ENCODE data around the gene KLF13. TPM values are rescaled to one million over a fixed set of nuclear protein-coding genes. Genes with fewer than 3 reads are reported as not detected.
A peak's percentile ranks its signal among the peaks of the same experiment; 100 is the strongest.

The KLF13 gene
- total RNA-seq, 1 experiment from 2014 or later = 60.1 TPM

- no peak overlapping the region for H3K9ac ChIP-seq (ENCODE audit: low read length)
- BruUV-seq (replicated peaks) = no TSS peak
- intact Hi-C loops (cut with micrococcal nuclease) = loop anchor here (10.0 kb wide), 1 partner anchor 123 kb away; no protein-coding TSS in a partner anchor
These were observed 35.3 kb downstream of the KLF13 start for GRCh38 chr15:31361764-31362515.

More at GRCh38 chr15:31361764-31362515, 35.3 kb downstream of the KLF13 start:
- Histone ChIP-seq H3K27me3 (ENCODE audit: insufficient read depth, low read length) (no peaks in the 10 kb centered on the region), H3K4me3 (replicated peaks in 1 of 2; ENCODE audit: low read depth in 1 of 2, low read length in 2 of 2) (no peak overlapping the region), H3K9me3 (ENCODE audit: control insufficient read depth in 1 of 2, insufficient read depth in 1 of 2, low read depth in 1 of 2, low read length in 2 of 2) (no peaks in the 10 kb centered on the region), H3K9me2 (ENCODE audit: insufficient read depth) (no peaks in the 10 kb centered on the region), H3K4me2 (ENCODE audit: low read length) (no peak overlapping the region), H3K27ac (ENCODE audit: low read depth, low read length) (no peak overlapping the region; the same call in 1 of the 2 replicates), H4K20me1 (ENCODE audit: insufficient read depth) (no peaks in the 10 kb centered on the region; the same call in 1 of the 2 replicates), H2AFZ (ENCODE audit: low read depth, low read length, poor library complexity, severe bottlenecking) (no peak overlapping the region), H3K79me2 (ENCODE audit: insufficient read depth, low read length) (peaks cover 45% of the 10 kb centered on the region), H3K4me1 (ENCODE audit: control insufficient read depth in 1 of 2, insufficient read depth in 2 of 2, low read length in 2 of 2) (peaks cover 3 to 5% of the 10 kb centered on the region in 2 experiments; a peak in 2 of 4 replicates), H3K36me3 (ENCODE audit: control insufficient read depth in 1 of 2, insufficient read depth in 2 of 2, low read length in 2 of 2) (no peaks in the 10 kb centered on the region)
- POLR2A ChIA-PET = no interaction called here
- TF ChIP-seq EGR1 (IDR thresholded peaks at IDR 0.05; ENCODE audit: low read depth) (no peak), SP1 (IDR thresholded peaks at IDR 0.05; ENCODE audit: low read depth) (no peak), CBX3 (IDR thresholded peaks at IDR 0.05; ENCODE audit: low read depth) (no peak), JUND (IDR thresholded peaks at IDR 0.05) (no peak), ZNF274 (IDR thresholded peaks at IDR 0.05; ENCODE audit: low read depth, low read length) (no peak), SIN3A (IDR thresholded peaks at IDR 0.05; ENCODE audit: low read depth) (no peak), ELF1 (IDR thresholded peaks at IDR 0.05; ENCODE audit: borderline replicate concordance, low read depth) (no peak), ATF3 (IDR thresholded peaks at IDR 0.05) (no peak), REST (IDR thresholded peaks at IDR 0.05; ENCODE audit: low read depth) (no peak), EZH2phosphoT487 (IDR thresholded peaks at IDR 0.05; ENCODE audit: borderline replicate concordance) (no peak), SRF (IDR thresholded peaks at IDR 0.05; ENCODE audit: low read depth) (no peak), ZFX (IDR thresholded peaks at IDR 0.05) (no peak), CTCF (IDR thresholded peaks at IDR 0.05 in 2 of 3, conservative IDR thresholded peaks at IDR 0.05 in 1 of 3; ENCODE audit: borderline replicate concordance in 1 of 3, insufficient read depth in 1 of 3, low read depth in 2 of 3, low read length in 2 of 3) (no peak), MAX (IDR thresholded peaks at IDR 0.05) (no peak), POLR2AphosphoS5 (IDR thresholded peaks at IDR 0.05; ENCODE audit: low read depth, low read length) (no peak)
- ATAC-seq (0 out of 2 replicates have a peak, but pooled peaks have one; percentile 24), DNase-seq (ENCODE audit: low read depth, low spot score) (no peak)
- RAD21 ChIA-PET (ENCODE audit: low non-redundant PET in 1 of 2, low total read pairs in 2 of 2, uncharacterized antibody in 2 of 2, unreplicated experiment in 2 of 2) = no interaction called here
- CTCF ChIA-PET = no interaction called here

All from HCT116 (cell line).